PC-9 (cell line): ENCODE data around the gene NUMB. TPM values are rescaled to one million over a fixed set of nuclear protein-coding genes. Genes with fewer than 3 reads are reported as not detected.
"Not testable (repeated sequence)": the region's sequence is repeated elsewhere in the genome, so short reads cannot be mapped to it uniquely, and the experiment has no call there.

Experiments used
- BruUV-seq: library from RNA; stranded (reverse); fragments of 400-500 nt; replicated peaks from 2 replicates; lab custom pipeline; 2021; lab: Mats Ljungman, UMichigan
- CTCF ChIA-PET: fragments of 300-600 bp; sonication (Branson Sonifier 250); formaldehyde crosslinking; loops from one replicate; lab custom pipeline; 2022; ENCODE audit warnings: antibody characterized with exemption; lab: Charles Lee
- POLR2A ChIA-PET: fragments of 300-600 bp; sonication (Branson Sonifier 250); formaldehyde crosslinking; loops from one replicate; lab custom pipeline; 2022; ENCODE audit warnings: antibody characterized with exemption; ENCODE audit not compliant: unreplicated experiment; lab: Charles Lee
- DNase-seq, 2 experiments: peaks; one replicate each; pipeline versions ENCODE4 v3.0.0 to v3.0.0-alpha.2; 2015 to 2022; ENCODE audit warnings: mixed read lengths in 1 of 2
- H2AFZ ChIP-seq: fragments of 200-600 bp; sonication (generic); 2 replicates; pipeline ENCODE4 v1.8.1; 2017; ENCODE audit warnings: antibody characterized with exemption
- H3F3A ChIP-seq: fragments of 200-600 bp; sonication (generic); 2 replicates; pipeline ENCODE4 v1.8.1; 2017; ENCODE audit warnings: antibody characterized with exemption, mild to moderate bottlenecking, low read depth; ENCODE audit not compliant: insufficient read depth
- H3K27ac ChIP-seq: fragments of 200-600 bp; sonication (generic); 2 replicates; pipeline ENCODE4 v1.6.1; 2016; ENCODE audit warnings: mixed run types
- H3K27me3 ChIP-seq: fragments of 200-600 bp; sonication (generic); 2 replicates; pipeline ENCODE4 v1.6.1; 2016; ENCODE audit warnings: low read depth, mixed run types; ENCODE audit not compliant: insufficient read depth
- H3K36me3 ChIP-seq: fragments of 200-600 bp; sonication (generic); 2 replicates; pipeline ENCODE4 v1.6.1; 2016; ENCODE audit warnings: low read depth, mixed run types
- H3K4me1 ChIP-seq: fragments of 200-600 bp; sonication (generic); replicated peaks from 2 replicates; pipeline ENCODE4 v1.6.1; 2016; ENCODE audit warnings: mixed run types; ENCODE audit not compliant: insufficient read depth
- H3K4me2 ChIP-seq: fragments of 200-600 bp; sonication (generic); 2 replicates; pipeline ENCODE4 v1.6.1; 2017; ENCODE audit warnings: mixed run types
- H3K4me3 ChIP-seq: fragments of 200-600 bp; sonication (generic); 2 replicates; pipeline ENCODE4 v1.6.1; 2016; ENCODE audit warnings: mixed run types
- H3K79me2 ChIP-seq: fragments of 200-600 bp; sonication (generic); 2 replicates; pipeline ENCODE4 v1.6.1; 2017; ENCODE audit warnings: low read depth, mixed run types
- H3K9me2 ChIP-seq: fragments of 200-600 bp; sonication (generic); 2 replicates; pipeline ENCODE4 v1.8.1; 2017; ENCODE audit warnings: mild to moderate bottlenecking; ENCODE audit not compliant: insufficient read depth
- H3K9me3 ChIP-seq: fragments of 200-600 bp; sonication (generic); 2 replicates; pipeline ENCODE4 v1.8.1; 2016; ENCODE audit warnings: low read depth; ENCODE audit not compliant: insufficient read depth
- H4K20me1 ChIP-seq: fragments of 200-600 bp; sonication (generic); 2 replicates; pipeline ENCODE4 v1.8.1; 2017; ENCODE audit not compliant: insufficient read depth
- EZH2 ChIP-seq: fragments of 200-600 bp; sonication (generic); IDR thresholded peaks from 2 replicates; pipeline ENCODE4 v1.8.0; 2017; ENCODE audit warnings: antibody characterized with exemption, low read depth
- intact Hi-C: fragments of 100-400 bp; cut with micrococcal nuclease; formaldehyde crosslinking; loops from one replicate; pipeline ENCODE4 v1.10.0; 2022; ENCODE audit not compliant: unreplicated experiment
- total RNA-seq: library from RNA; stranded (reverse); gene quantifications from 2 replicates; pipeline ENCODE4 v1.2.3, GENCODE V29; 2021
- TF ChIP-seq, protein P1 (sequence below): fragments of 200-600 bp; sonication (generic); conservative IDR thresholded peaks from 2 replicates; pipeline ENCODE4 v1.6.1; 2017; ENCODE audit warnings: mixed run types, antibody characterized with exemption, mild to moderate bottlenecking, moderate library complexity

The NUMB gene
- total RNA-seq, 1 experiment from 2014 or later: 64.5 TPM

DNA sequence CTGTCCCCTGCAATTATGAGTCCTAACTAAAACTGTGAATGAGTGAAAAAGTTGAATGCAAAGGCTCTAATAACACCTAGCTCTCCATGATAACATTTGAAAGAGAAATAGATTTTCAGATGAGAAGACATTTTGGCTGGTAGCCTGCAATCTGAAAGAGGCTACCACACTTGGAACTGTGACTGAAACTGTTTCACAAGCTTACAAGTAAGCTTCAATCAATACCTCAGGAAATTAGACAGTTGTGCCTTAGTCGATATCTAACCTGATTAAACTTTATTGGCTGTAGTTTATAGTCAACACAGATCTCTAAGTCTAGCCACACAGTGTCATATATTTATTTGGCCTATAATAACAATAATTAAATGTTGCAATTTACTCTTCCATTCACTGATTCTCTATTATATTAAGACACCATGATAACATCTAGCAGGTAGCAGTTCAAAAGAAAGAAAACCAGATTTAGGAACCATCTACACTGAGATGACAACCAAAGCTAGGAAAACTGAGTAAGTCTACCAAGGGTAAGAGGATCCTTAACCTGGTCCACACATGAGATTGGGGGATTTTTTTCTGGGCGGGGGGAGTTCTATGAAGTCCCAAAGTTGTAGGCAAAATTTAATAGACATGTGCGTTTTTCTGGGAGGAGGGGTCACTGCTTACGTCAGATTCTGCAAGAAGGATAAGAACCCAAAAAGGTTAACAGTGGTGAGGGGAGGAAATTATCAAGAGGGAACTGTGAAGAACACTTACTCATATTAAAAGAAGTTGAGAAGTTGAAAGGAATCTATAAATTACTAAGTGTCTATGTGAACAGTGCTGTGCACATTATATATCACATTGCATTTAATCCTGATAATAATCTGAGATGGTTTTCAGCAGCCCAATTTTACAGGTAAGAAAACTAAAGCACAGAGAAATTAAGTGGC is 65.8 kb downstream of the NUMB start:
- H3K4me1 ChIP-seq: no peaks in the 10 kb centered on the region

DNA sequence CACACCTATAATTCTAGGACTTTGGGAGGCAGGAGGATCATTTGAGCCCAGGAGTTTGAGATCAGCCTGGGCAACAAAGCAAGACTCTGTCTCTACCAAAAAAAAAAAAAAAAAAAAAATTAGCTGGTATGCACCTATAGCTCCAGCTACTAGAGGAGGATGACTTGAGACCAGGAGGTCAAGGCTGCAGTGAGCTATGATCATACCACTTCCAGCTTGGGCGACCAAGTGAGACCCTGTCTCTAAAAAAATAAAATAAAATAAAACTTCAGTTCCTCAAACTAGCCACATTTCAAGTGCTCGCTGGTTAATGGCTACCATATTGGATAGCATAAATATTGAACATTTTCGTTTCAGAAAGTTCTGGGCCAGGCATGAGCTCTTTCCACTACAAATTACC is 70.5 kb downstream of the NUMB start:
- H3F3A ChIP-seq, H3K27ac ChIP-seq, intact Hi-C loops, H2AFZ ChIP-seq, H3K9me3 ChIP-seq, H4K20me1 ChIP-seq, H3K4me3 ChIP-seq, H3K79me2 ChIP-seq, BruUV-seq, H3K4me2 ChIP-seq, H3K4me1 ChIP-seq, H3K36me3 ChIP-seq, H3K9me2 ChIP-seq, DNase-seq, H3K27me3 ChIP-seq: not testable (repeated sequence)
- ChIA-PET POLR2A (interaction anchor here (0.6 kb wide), 1 partner anchor 102 kb away, joined by 3 read pairs; no protein-coding TSS in a partner anchor), CTCF (interaction anchor here (0.7 kb wide), 1 partner anchor 64 kb away, joined by 3 read pairs; no protein-coding TSS in a partner anchor)

More for the DNA sequence above, 65.8 kb downstream of the NUMB start:
- Histone ChIP-seq H3K27ac (no peak overlapping the region), H3K4me3 (no peak overlapping the region), H3K4me2 (no peak overlapping the region), H4K20me1 (no peaks in the 10 kb centered on the region), H3K36me3 (0 out of 2 replicates have a peak, but pooled peaks cover 4% of the 10 kb centered on the region), H2AFZ (no peak overlapping the region), H3F3A (0 out of 2 replicates have a peak, but pooled peaks cover 6% of the 10 kb centered on the region), H3K9me2 (no peaks in the 10 kb centered on the region), H3K27me3 (no peaks in the 10 kb centered on the region), H3K79me2 (no peaks in the 10 kb centered on the region), H3K9me3 (no peaks in the 10 kb centered on the region)
- no peak for DNase-seq
- ChIA-PET POLR2A (no interaction called here), CTCF (no interaction called here)
- intact Hi-C loops: no loop called here
- no TSS peak for BruUV-seq
- TF ChIP-seq, protein P1, sequence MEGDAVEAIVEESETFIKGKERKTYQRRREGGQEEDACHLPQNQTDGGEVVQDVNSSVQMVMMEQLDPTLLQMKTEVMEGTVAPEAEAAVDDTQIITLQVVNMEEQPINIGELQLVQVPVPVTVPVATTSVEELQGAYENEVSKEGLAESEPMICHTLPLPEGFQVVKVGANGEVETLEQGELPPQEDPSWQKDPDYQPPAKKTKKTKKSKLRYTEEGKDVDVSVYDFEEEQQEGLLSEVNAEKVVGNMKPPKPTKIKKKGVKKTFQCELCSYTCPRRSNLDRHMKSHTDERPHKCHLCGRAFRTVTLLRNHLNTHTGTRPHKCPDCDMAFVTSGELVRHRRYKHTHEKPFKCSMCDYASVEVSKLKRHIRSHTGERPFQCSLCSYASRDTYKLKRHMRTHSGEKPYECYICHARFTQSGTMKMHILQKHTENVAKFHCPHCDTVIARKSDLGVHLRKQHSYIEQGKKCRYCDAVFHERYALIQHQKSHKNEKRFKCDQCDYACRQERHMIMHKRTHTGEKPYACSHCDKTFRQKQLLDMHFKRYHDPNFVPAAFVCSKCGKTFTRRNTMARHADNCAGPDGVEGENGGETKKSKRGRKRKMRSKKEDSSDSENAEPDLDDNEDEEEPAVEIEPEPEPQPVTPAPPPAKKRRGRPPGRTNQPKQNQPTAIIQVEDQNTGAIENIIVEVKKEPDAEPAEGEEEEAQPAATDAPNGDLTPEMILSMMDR: no peak
- no peak for TF ChIP-seq EZH2

DNA sequence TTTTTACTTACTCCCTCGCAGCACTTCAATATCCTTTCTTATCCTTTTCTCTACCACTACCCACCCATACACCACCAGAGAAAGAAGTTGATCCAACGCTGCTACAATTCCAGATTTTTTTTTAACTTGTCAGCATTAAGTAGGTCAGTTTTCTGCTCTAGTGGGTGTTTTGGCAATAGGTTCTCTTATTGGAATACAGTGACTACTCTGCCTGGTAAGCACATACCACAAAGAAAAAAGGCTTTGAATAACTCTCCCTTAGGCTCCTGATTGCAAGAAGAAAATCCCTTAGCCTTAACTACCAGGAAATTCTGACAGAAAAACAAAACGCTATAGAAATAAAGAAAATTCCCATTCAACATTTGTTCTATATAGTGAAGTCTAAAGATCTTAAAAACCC is 72.0 kb downstream of the NUMB start:
- POLR2A ChIA-PET: no interaction called here
- Histone ChIP-seq H3K4me2 (no peak overlapping the region), H3K79me2 (no peaks in the 10 kb centered on the region)

DNA sequence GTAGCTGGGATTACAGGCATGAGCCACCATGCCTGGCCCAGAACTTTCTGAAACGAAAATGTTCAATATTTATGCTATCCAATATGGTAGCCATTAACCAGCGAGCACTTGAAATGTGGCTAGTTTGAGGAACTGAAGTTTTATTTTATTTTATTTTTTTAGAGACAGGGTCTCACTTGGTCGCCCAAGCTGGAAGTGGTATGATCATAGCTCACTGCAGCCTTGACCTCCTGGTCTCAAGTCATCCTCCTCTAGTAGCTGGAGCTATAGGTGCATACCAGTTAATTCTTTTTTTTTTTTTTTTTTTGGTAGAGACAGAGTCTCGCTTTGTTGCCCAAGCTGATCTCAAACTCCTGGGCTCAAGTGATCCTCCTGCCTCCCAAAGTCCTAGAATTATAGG is 73.3 kb downstream of the NUMB start:
- H3K4me3 ChIP-seq, H3K9me2 ChIP-seq, H3K27me3 ChIP-seq, H4K20me1 ChIP-seq, H2AFZ ChIP-seq, H3K9me3 ChIP-seq, POLR2A ChIA-PET, CTCF ChIA-PET, BruUV-seq, H3K36me3 ChIP-seq, H3K4me1 ChIP-seq, intact Hi-C loops, H3K79me2 ChIP-seq, H3F3A ChIP-seq, H3K27ac ChIP-seq, DNase-seq, H3K4me2 ChIP-seq: not testable (repeated sequence)

More for the DNA sequence above, 72.0 kb downstream of the NUMB start:
- H2AFZ ChIP-seq: no peak overlapping the region
- H3K4me3 ChIP-seq: no peak overlapping the region
- H3K4me1 ChIP-seq: no peaks in the 10 kb centered on the region
- TF ChIP-seq EZH2: no peak
- TF ChIP-seq, protein P1: no peak
- CTCF ChIA-PET: interaction anchor here (0.7 to 1.0 kb wide), 2 partner anchors 11 to 14 kb away, joined by 3 to 4 read pairs; no protein-coding TSS in a partner anchor
- no peaks in the 10 kb centered on the region; the same call in 1 of the 2 replicates for H4K20me1 ChIP-seq
- no peaks in the 10 kb centered on the region for H3K27me3 ChIP-seq
- H3K36me3 ChIP-seq: no peaks in the 10 kb centered on the region
- H3F3A ChIP-seq: no peaks in the 10 kb centered on the region
- no peaks in the 10 kb centered on the region for H3K9me3 ChIP-seq
- intact Hi-C loops: no loop called here
- H3K9me2 ChIP-seq: no peaks in the 10 kb centered on the region
- no TSS peak for BruUV-seq
- DNase-seq: no peak
- H3K27ac ChIP-seq: no peak overlapping the region
